Lung (tissue), 12 donors: ENCODE data around the gene ADGRV1. TPM values are rescaled to one million over a fixed set of nuclear protein-coding genes. Genes with fewer than 3 reads are reported as not detected.
"Not testable (repeated sequence)": the region's sequence is repeated elsewhere in the genome, so short reads cannot be mapped to it uniquely, and the experiment has no call there.

Source experiments
- ATAC-seq: fragments of 200-7000 bp; cut with Tn5 transposase; one replicate; pipeline ENCODE4 v1.9.1; 2020; ENCODE audit warnings: moderate number of reproducible peaks; ENCODE audit not compliant: insufficient read depth, low FRiP score
- DNase-seq, 3 donors: peaks; one replicate each; pipeline ENCODE4 v3.0.0-alpha.2; 2013 to 2017
- H3K27ac ChIP-seq, 2 donors: one replicate each; pipeline ENCODE4 v1.5.1; 2013; ENCODE audit warnings: mild to moderate bottlenecking in 2 of 2, moderate library complexity in 2 of 2, control low read depth in 1 of 2, inconsistent platforms in 1 of 2, low read depth in 1 of 2, low read length in 1 of 2
- H3K27me3 ChIP-seq, 3 donors: one replicate each; pipeline ENCODE4 v1.5.1; 2013; ENCODE audit warnings: low read length in 2 of 3; ENCODE audit not compliant: control insufficient read depth in 3 of 3, insufficient read depth in 3 of 3
- H3K36me3 ChIP-seq, 4 donors: one replicate each; pipeline ENCODE4 v1.5.1; 2013; ENCODE audit warnings: low read length in 4 of 4, mild to moderate bottlenecking in 1 of 4, moderate library complexity in 1 of 4; ENCODE audit not compliant: control insufficient read depth in 4 of 4, insufficient read depth in 4 of 4
- H3K4me1 ChIP-seq, 5 donors: one replicate each; pipeline ENCODE4 v1.5.1; 2013; ENCODE audit warnings: low read length in 5 of 5, mild to moderate bottlenecking in 2 of 5, moderate library complexity in 1 of 5; ENCODE audit not compliant: control insufficient read depth in 5 of 5, insufficient read depth in 5 of 5
- H3K4me3 ChIP-seq: one replicate; pipeline ENCODE4 v1.5.1; 2013; ENCODE audit warnings: mild to moderate bottlenecking, control low read depth, moderate library complexity
- H3K9ac ChIP-seq, 2 donors: one replicate each; pipeline ENCODE4 v1.5.1; 2013; ENCODE audit warnings: low read length in 2 of 2, control low read depth in 1 of 2; ENCODE audit not compliant: insufficient read depth in 1 of 2
- H3K9me3 ChIP-seq, 4 donors: one replicate each; pipeline ENCODE4 v1.5.1; 2013; ENCODE audit warnings: low read length in 3 of 4, mild to moderate bottlenecking in 1 of 4, moderate library complexity in 1 of 4; ENCODE audit not compliant: control insufficient read depth in 4 of 4, insufficient read depth in 3 of 4
- CTCF ChIP-seq: IDR thresholded peaks from 2 replicates; pipeline ENCODE4 v1.5.1; 2012; ENCODE audit warnings: mild to moderate bottlenecking; ENCODE audit errors: control extremely low read depth, extremely low read depth
- WGBS, 2 donors: extraction: QIAGEN DNeasy Blood & Tissue Kit; methylation state at CpG; one replicate each; pipeline ENCODE4 v1.1.7; 2013; 5-methylcytosine and 5-hydroxymethylcytosine counted together
- polyA plus RNA-seq, 2 donors: library from polyadenylated mRNA; stranded (reverse); fragments of 200-250 nt; gene quantifications; one replicate each; pipeline ENCODE4 v1.2.1, GENCODE V29; 2013
- total RNA-seq, 2 donors: library from RNA; depleted of rRNA in 1 of 2; stranded (reverse); fragments of >200 nt in 1 of 2; gene quantifications; one replicate each; pipeline ENCODE4 v1.2.1, GENCODE V29; 2014 to 2021
- donor health status: control.
- donor health status: control.
- donor health status: Bipolar disorder and iron deficiency.
- donor health status: healthy.
- donor health status: DM: yes; HTN: yes; CAD: no.

ADGRV1 gene
- total and polyA plus RNA-seq, 4 donors: 3.6 to 66.2 (median 28.2) TPM

GRCh38 chr5:90657788-90658187 is 99.2 kb downstream of the ADGRV1 start:
- TF ChIP-seq CTCF: no peak
- H3K4me1 ChIP-seq: no peaks in the 10 kb centered on the region
- no peaks in the 10 kb centered on the region for H3K36me3 ChIP-seq
- ATAC-seq (no peak), DNase-seq (no peak)
- no peak overlapping the region for H3K9ac ChIP-seq
- H3K27me3 ChIP-seq: no peaks in the 10 kb centered on the region
- H3K9me3 ChIP-seq: no peaks in the 10 kb centered on the region
- 91 to 92% methylated on average over 6 of the region's 6 CpGs for WGBS, 2 donors
- H3K4me3 ChIP-seq: no peak overlapping the region
- H3K27ac ChIP-seq: no peak overlapping the region

GRCh38 chr5:90658620-90659019 is 100.0 kb downstream of the ADGRV1 start:
- no peak overlapping the region for H3K4me3 ChIP-seq
- no peaks in the 10 kb centered on the region for H3K36me3 ChIP-seq
- H3K4me1 ChIP-seq: no peaks in the 10 kb centered on the region
- WGBS, 2 donors: 57 to 60% methylated on average over 2 of the region's 2 CpGs
- no peak overlapping the region for H3K9ac ChIP-seq
- no peak overlapping the region for H3K27ac ChIP-seq
- no peak for TF ChIP-seq CTCF
- no peak for DNase-seq
- no peak for ATAC-seq
- H3K9me3 ChIP-seq: no peaks in the 10 kb centered on the region
- no peaks in the 10 kb centered on the region for H3K27me3 ChIP-seq

- H3K36me3 ChIP-seq, ATAC-seq, H3K4me3 ChIP-seq, H3K27me3 ChIP-seq, H3K4me1 ChIP-seq, H3K9ac ChIP-seq, H3K9me3 ChIP-seq, DNase-seq, H3K27ac ChIP-seq: not testable (repeated sequence)
- 85 to 87% methylated on average over 17 to 18 of the region's 21 CpGs for WGBS, 2 donors
Measured at GRCh38 chr5:90668079-90668565, 109.5 kb downstream of the ADGRV1 start.

GRCh38 chr5:90675222-90675621 is 116.6 kb downstream of the ADGRV1 start:
- Histone ChIP-seq H3K9me3 (peaks cover 0 to 2% (median 0%) of the 10 kb centered on the region in 4 donors), H3K9ac (no peak overlapping the region), H3K4me3 (no peak overlapping the region), H3K36me3 (no peaks in the 10 kb centered on the region), H3K4me1 (no peaks in the 10 kb centered on the region), H3K27ac (no peak overlapping the region), H3K27me3 (no peaks in the 10 kb centered on the region)
- ATAC-seq (no peak), DNase-seq (no peak)
- TF ChIP-seq CTCF: no peak
- 88 to 92% methylated on average over 8 of the region's 8 CpGs for WGBS, 2 donors
